Measurements from ENCODE around the gene GRID1.

GRID1 gene

GRCh38 chr10:86144301-86144700, 222.3 kb downstream of the GRID1 start:
- DNase-seq (ENCODE audit: low read depth, low spot score) = no peak

DNA sequence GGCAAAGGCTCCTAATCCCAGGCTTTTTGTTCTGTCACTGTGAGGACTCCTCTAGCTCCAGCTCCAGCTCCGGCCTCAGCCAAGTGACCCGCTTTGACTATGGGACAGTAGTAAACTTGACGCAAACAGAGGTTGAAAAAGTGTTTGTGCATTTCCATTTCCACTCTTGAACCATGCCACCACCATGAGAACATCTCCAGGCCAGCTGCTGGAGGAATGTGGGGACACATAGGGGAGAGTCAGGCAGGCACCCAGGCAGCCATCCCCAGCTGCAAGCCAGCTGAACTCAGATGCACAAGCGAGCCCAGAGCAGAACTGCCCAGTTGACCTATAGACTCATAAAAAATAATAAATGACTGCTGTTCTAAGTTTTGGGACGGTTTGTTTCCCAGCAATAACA, 224.7 kb downstream of the GRID1 start:
- DNase-seq (ENCODE audit: low read depth, low spot score) = no peak

DNA sequence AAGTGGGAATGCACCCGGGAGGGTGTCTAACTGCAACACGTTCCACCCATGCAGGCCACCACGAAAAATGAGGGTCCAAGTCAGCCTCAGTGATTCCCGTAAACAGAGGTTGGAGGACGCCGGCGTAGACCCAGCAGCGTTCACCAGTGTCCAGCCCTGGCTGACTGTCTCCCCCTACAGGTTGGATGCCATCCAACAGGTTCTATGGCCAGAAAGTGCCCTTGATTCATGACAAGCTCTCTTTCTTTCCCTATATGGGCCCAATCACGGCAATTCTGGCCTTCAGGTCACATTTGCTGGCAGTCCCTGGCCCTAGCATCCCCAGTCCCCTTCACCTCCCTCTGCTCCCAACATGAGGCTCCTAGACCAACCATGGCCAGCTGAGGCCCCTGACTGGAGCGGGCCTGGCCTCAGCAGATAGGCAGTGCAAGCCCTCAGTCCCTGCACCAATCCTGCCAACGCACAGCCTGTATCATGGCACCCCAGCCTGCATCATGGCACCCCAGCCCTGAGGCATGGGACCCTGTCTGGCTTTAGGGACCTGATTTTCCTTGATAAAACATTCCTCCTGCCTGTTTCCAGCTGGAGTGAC, 227.4 kb downstream of the GRID1 start:
- peak; percentile 9 for DNase-seq (ENCODE audit: low read depth, low spot score)

- no peak for DNase-seq (ENCODE audit: low read depth, low spot score)
Observed at GRCh38 chr10:86138551-86139065, 228.0 kb downstream of the GRID1 start.

- DNase-seq (ENCODE audit: low read depth, low spot score) = no peak
Observed at GRCh38 chr10:86137561-86137960, 229.0 kb downstream of the GRID1 start.

- DNase-seq (ENCODE audit: low read depth, low spot score) = no peak
Observed at GRCh38 chr10:86136934-86137333, 229.7 kb downstream of the GRID1 start.

DNA sequence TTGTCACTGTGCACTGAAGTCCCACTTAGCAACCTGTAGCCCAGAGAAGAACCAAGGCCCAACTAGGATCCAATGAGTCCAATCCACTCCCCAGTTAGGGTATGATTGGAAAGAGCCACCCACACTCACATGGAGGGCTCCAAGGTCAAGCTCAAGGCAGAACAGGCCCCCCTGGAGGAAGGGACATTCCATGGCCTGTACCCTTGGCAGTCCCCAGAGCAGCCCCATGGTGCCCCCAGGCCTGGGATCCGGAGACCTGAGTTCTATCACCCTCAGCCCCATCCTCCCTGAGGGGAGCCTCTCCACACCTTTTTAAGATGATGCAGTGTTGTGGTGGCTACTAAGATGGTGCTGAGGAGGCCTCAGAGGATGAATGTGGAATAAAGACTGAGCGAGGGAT, 231.4 kb downstream of the GRID1 start:
- DNase-seq (ENCODE audit: low read depth, low spot score) = no peak

GRCh38 chr10:86130737-86131475, 235.7 kb downstream of the GRID1 start:
- DNase-seq (ENCODE audit: low read depth, low spot score) = no peak

- no peak for DNase-seq (ENCODE audit: low read depth, low spot score)
Observed at GRCh38 chr10:86130041-86130440, 236.6 kb downstream of the GRID1 start.

GRCh38 chr10:86128360-86128759, 238.2 kb downstream of the GRID1 start:
- DNase-seq (ENCODE audit: low read depth, low spot score) = no peak

DNA sequence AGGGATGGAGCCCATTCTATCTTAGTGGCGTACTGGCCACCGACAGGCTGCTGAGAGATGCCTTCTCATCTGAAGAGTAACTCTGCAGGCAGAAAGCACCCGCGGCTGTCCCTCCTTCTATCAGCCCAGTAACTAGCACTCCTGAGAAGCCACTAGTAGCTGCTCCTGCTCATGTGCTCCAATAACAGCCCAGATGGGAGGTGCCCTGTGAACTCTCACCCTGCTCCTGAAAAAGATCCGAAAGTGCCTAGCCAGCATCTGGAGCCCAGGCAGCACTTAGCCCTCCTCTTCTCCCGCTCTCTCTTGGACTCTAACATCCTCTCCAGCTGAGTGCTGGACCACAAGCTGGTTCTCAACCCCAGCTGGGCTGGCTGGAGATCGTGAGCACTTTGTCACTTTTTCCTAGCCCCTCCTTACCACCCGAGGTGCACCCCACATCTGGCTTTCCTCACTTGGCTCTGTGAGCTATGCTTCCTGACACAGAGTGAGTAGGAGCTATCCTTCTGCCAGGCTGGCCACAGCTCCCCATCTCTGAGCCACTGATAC, 239.2 kb downstream of the GRID1 start:
- no peak for DNase-seq (ENCODE audit: low read depth, low spot score)

DNA sequence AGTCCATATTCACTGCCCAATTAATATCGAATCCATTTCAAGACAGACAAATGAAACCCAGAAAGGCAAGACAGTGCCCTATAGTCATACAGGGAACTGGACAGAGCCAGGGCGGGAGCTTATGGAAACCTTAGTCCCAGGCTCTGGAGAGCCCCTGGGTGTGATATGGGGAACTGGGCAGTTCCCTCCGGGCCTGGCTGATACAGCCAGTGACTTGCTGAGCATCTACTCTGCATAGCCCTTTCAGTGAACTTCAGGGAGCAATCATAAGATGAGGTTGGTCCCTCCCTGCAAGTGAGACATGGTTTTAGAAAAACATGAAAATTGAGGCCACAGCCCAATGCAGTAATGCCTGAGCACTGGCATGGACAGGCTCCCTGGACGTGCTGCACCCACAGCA, 241.9 kb downstream of the GRID1 start:
- no peak for DNase-seq (ENCODE audit: low read depth, low spot score)

- DNase-seq (ENCODE audit: low read depth, low spot score) = no peak
Observed at GRCh38 chr10:86123715-86124114, 242.9 kb downstream of the GRID1 start.

- DNase-seq (ENCODE audit: low read depth, low spot score) = no peak
Observed at GRCh38 chr10:86123304-86123703, 243.3 kb downstream of the GRID1 start.

DNA sequence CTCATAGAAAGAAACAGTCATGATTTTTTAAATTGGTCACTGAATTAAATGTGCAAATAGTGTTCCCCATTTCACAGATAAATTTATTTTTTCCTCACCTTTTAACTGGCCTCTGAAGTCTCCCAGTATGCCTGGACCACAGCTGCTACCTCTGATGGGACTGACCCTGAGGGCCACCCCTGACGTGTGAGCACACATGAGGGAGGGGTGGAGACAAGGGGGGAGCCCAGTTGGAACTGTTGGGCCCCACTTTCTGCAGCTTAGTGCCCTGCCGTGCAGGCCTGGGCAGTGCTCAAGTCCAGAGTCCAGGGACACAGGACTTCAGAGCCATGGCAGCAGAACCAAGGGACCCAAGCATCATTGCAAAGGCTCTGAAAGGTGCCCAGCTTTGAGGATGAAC, 243.9 kb downstream of the GRID1 start:
- no peak for DNase-seq (ENCODE audit: low read depth, low spot score)

- no peak for DNase-seq (ENCODE audit: low read depth, low spot score)
Observed at GRCh38 chr10:86121200-86121599, 245.4 kb downstream of the GRID1 start.

GRCh38 chr10:86117051-86117450, 249.5 kb downstream of the GRID1 start:
- DNase-seq (ENCODE audit: low read depth, low spot score) = no peak

DNA sequence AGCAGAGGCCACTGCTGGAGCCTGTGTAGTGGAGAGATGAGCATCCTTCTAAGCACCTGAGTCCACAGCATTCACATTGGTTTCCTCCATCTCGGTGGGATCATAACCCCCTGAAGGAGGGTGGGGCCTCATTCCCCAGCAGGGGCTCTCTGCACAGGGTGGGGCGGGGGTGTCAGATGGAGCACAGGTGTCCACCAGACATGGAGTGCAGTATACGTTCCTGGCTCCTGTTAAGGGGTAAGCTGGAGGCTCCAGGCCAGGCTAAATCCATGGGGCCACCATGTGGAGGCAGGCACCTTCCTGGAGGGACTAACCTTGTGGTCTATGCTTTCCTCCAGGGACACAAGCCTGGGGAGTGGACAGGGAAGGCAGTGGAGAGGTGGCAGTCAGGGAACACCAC, 252.6 kb downstream of the GRID1 start:
- no peak for DNase-seq (ENCODE audit: low read depth, low spot score)

GRCh38 chr10:86113501-86113900, 253.1 kb downstream of the GRID1 start:
- no peak for DNase-seq (ENCODE audit: low read depth, low spot score)

DNA sequence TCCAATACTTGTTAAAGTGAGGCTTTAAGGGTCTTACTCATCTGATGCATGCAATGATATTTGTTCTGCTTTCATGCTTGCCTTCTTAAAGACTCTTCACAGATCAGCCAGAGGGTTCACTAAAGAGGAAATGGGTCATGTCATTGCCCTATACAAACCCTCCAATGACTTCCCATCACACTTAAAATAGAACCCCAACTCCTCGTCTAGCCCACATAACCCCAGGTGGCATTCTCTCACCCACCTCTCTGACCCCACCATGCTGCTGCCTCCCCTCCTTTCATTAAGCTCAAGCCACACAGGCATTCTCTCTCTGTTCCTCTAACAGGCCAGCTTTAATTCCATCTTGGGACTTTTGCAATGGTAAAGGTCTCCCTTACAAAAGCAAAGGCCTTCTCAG, 253.6 kb downstream of the GRID1 start:
- DNase-seq (ENCODE audit: low read depth, low spot score) = no peak

DNA sequence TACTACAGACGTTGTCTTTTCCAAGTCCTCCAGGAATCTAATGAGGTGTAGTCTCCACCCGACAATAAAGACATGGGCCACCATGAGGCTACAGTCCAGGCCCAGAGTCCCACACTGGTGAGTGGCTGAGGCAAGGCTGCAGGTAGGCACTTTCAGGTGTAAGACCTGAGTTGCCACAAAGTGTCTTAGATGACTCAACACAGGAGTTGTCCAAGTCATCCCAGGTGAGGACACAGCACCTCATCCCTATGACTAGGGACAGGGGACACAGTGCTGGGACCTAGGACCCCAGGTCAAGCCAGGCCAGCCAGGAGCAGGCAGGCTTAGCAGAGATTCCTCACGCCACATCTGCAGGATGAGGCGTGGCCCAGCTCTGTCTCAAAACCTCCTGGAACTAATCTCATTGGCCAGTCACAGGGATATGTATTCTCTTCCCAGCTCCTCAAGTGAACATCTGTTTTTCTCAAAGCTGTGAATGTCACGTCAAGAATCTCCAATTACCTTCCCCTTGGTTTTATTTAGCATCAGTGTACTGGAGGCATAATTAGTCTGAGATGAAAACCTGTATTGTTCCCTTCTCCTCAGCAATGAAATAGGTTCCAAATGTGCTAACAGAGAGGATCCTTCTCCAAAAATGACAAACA, 254.6 kb downstream of the GRID1 start:
- DNase-seq (ENCODE audit: low read depth, low spot score) = no peak

GRCh38 chr10:86110156-86110786, 256.3 kb downstream of the GRID1 start:
- DNase-seq (ENCODE audit: low read depth, low spot score) = no peak
